Measurements from ENCODE around the gene PRMT5.
A peak's percentile ranks its signal among the peaks of the same experiment; 100 is the strongest.

GRCh38 chr14:22900081-22900799 lies 28.9 kb downstream of the PRMT5 start:
- TF ChIP-seq CTCF (IDR thresholded peaks at IDR 0.05) (peak; percentile 38 to 65 (median 54)), POLR2AphosphoS5 (IDR thresholded peaks at IDR 0.05) (no peak)

Measured in transverse colon (tissue), 4 donors.